GM21390 (cell line): ENCODE results near the gene UVSSA.
A peak's percentile ranks its signal among the peaks of the same experiment; 100 is the strongest.

Experiments
- ATAC-seq: cut with Tn5 transposase; IDR thresholded peaks from one replicate; pipeline ENCODE4 v1.9.1; 2021; ENCODE audit not compliant: unreplicated experiment

The UVSSA gene, protein sequence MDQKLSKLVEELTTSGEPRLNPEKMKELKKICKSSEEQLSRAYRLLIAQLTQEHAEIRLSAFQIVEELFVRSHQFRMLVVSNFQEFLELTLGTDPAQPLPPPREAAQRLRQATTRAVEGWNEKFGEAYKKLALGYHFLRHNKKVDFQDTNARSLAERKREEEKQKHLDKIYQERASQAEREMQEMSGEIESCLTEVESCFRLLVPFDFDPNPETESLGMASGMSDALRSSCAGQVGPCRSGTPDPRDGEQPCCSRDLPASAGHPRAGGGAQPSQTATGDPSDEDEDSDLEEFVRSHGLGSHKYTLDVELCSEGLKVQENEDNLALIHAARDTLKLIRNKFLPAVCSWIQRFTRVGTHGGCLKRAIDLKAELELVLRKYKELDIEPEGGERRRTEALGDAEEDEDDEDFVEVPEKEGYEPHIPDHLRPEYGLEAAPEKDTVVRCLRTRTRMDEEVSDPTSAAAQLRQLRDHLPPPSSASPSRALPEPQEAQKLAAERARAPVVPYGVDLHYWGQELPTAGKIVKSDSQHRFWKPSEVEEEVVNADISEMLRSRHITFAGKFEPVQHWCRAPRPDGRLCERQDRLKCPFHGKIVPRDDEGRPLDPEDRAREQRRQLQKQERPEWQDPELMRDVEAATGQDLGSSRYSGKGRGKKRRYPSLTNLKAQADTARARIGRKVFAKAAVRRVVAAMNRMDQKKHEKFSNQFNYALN

DNA sequence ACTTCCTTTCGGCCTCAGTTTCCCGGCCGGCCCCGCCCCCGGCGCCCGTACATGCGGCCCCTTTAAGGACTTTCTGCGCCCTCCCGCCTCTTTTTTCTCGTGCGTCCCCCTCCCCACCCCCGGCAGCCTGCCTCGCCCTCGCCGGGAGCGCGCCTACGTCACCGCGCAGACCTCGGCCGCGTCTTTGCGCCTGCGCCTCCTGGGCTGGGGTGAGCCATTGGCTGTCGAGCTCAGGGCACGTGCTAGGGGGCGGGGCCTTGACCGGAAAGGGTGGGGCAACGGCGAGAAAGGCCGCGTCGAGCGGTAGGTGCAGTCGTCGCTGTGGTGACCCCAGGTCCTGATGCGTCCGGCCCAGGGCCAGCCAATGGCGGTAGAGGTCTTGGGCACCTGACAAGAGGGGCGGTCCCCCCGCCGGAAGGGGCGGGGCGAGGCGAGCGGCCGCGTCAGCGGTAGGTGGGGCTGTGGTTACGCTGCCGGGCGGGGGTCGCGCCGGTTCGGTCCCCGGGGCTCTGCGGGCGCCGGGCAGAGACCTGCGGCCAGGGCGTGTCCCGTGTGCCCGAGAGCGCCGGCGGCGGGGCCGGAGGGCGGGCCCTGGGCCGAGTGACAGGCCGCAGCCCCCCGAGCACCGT, at the start of gene UVSSA:
UVSSA (plus strand) TSS at position 428 of the 629 bp plus-strand sequence. CDS start 884 bp downstream, outside the sequence.
- peak; percentile 91 for ATAC-seq

DNA sequence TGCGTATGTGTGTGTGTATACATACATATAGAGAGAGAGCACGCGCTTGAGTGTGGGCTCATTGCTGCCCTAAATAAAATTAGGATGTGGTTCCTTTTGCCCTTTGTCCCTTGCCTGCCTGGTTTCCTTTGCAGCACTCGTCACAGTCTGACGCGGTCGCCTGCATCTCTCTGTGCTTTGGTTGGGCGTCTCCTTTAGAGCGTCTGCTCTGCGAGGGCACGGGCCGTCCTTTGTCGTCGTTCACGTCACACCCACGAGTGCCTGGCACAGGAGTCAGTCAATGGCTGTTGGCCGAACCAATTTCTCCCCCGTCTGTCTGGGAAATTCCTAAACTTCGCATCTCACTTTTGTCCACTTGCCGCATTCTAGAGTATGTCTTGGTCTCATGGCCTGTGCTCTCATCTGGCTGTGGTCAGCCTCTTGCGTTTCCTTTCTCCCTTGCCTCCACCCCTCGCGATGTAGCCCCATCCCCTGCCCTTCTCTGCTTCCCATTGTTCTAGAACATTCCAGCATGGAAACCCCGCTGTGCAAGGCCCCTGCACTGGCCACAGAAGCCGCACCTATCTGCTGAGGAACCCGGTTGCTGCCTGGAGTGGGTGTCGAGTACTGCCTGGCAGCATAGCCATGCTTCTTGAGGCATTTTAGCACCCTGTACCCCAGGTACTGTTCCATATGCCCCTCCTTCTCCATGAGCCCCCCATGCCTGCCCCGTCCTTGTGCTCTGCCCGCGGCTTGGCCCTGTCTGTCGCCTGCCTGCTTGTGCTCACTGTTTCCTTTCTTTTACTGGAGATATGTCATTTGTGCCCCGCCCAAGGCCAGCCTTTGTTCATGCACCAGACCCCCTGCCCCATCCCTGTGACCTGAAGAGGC, 49.3 kb upstream of the UVSSA start:
- no peak for ATAC-seq

DNA sequence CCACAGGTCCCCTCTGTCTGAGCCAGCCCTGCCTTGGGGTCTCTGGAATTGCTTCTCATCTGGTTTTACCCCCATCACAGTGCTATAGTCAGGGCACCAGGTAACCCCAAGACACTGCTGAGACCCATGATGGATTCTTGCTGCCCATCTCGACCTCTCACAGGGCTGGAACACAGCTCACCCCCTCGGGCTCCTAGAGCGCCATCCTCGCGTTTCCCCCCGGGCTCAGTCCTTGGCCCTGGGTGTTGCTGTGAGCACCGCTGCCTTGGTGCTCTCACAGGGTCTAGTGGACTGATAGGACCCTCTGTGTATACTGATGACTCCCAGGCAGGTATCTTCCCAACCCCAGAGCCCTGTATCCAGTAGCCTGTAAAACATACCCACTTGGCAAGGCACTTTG, 48.5 kb upstream of the UVSSA start:
- ATAC-seq: no peak

DNA sequence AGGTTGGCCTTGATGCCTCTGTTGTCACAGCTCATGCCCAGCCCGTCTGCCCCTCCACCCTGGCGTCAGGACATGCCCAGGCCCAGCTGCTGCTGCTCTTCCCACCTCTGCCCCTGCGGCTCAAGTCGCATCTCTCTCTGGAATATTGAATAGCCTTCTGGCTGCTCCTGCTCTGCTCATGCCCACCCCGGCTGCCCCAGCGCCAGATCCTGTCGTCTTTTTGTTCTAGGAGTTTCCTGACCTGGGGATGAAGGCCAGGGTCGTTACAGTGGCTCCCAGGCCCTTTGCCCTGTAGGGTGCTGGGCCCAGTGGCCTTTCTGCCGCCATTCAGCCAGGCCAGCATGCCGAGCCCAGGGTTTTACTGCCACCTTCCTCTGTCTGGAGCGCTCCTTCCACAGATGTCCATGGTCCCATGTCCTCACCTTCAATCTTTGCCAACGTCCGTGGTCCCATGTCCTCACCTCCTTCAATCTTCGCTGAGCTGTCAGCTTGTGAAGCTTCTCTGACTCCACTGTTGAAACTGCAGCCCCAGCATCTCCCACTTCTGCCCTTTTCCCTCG, 47.6 kb upstream of the UVSSA start:
- no peak for ATAC-seq

DNA sequence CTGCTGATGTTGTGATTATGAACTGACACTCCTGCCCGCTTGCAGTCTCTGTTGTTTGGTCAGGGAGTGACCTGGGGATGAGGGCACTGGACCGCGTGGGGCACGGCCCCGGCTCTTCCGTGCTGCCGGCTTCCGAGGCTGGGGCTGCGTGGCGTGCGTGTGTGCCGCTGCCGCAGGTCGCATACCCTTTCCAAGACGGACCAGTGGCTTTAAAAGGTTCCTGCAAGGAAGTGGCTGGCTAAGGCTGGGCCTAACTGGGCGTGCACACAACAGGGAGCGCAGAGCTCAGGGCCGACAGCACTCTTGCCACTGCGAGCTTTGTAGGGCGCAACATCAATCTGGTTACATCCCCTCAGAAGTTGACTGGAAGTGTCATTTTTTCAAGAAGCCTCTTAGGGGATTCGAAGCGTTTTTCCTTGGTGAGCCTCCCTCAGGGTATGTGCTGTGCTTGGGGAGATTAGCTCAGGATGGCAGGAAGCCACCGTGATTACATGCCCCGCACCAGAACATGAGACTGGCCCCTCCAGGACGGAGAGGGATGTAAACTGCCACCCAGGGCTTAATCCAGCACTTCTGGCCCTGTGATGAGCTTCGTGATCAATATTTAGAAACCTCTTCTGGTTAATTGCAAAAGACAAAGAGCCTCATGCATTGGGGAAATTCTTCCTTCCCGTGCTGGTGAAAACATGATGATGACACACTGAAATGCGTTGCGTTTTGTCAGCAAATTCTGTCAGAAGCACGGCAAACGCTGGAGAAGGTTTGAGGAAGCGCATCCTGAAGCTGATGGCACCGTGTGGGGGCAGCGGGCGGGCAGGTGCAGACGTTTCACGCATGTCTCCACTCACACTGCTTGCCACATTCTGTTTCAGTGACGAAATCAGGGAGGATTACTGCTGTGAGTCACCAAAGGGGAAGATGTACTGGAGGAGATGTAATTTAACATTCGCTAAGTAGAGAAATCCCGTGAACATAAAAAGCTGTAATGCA, 46.2 kb upstream of the UVSSA start:
- no peak for ATAC-seq

DNA sequence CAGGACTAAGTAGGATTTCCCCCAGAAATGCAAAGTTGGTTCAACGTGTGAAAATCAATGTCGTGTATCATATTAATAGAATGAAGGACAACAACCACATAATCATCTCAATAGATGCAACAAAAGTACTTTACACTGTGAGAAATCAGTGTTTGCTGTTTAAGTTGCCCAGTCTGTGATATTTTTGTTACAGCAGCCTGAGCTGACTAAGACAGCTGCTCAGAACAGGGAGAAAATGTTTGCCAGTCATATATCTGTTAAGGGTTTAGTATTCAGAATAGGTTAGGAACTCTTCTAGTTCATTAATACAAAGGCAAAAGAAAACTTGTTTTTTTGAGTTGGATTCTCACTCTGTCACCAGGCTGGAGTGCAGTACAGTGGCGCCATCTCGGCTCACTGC, 44.8 kb upstream of the UVSSA start:
- no peak for ATAC-seq

DNA sequence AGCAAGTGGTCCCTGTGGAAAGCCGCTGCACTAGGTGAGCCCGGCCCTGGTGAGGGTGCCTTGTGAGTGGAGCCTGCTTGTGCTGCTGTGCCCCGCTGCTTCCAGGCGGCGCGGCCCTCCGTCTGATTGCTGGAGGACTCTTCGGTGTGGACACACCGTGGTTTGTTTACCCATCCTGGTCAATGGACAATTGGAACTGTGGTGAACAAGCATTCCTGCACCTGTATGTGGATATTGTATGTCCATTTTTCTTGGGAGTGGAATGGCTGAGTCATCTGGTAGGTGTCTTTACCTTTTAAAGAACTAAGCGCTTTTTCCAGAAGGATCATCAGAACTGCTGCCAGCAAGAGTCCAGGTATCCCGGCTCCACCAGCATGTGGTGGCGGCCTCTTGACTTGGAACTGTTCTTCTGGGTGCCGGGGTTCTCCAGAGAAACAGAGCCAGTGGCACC, 41.7 kb upstream of the UVSSA start:
- no peak for ATAC-seq

DNA sequence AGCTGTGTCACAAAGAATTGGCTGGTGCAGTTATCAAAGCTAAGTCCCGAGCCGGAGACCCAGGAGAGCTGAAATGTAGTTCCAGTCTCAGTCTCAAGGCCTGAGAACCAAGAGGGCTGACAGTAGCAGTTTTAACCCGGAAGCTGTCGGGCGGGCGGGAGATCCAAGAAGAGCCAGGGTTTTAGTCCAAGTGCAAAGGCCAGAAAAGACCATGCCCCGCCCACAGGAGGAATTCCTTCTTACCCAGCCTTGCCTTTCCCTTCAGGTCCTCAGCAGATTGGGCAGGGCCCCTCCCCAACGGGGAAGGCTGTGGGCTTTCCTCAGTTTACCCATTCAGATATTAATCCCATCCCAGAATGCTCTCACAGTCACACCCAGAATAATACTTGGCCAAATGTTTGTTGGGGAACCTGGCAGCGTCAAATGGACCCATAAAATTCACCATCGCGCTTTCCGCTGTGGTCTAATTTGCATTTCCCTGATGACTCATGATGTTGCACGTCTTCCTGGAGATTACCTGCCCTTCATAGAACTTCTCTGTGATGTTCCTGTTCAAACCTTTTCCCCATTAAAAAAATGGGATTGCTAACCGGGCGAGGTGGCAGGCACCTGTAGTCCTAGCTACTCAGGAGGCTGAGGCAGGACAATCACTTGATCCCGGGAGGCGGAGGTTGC, 41.1 kb upstream of the UVSSA start:
- ATAC-seq: no peak

DNA sequence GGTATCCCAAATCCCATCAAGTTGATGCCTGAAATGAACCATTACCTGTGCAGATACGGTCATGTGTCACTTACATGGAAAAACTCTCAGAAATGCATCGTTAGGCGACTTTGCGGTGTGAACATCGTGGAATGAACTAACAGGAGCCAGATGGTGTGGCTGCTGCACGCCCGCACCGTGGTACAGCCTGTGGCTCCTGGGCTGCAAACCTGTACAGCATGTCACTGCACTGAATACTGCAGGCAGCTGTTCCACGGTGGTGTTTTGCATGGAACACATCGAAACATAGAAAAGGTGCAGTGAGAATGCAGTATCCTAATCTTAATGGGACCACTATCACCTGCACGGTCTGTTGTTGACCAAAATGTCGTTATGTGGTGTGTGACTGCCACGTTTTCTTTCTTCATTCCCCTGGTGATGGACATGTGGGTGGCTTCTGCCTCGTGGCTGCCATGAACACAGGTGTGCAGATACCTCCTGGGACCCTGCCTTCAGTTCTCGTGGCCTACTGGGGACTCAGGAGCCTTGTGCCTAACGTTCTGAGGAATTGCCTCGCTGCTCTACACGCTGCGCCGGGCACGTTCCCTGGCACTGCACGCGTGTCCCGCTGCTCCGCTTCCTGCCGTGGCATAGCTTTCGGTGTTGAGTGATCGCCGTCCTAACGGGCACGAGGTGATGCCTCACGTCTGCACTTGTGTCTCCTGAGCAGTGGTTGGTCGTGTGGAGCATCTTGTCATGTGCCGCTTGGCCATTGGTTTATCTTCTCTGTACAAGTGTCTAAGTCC, 38.9 kb upstream of the UVSSA start:
- ATAC-seq: no peak

DNA sequence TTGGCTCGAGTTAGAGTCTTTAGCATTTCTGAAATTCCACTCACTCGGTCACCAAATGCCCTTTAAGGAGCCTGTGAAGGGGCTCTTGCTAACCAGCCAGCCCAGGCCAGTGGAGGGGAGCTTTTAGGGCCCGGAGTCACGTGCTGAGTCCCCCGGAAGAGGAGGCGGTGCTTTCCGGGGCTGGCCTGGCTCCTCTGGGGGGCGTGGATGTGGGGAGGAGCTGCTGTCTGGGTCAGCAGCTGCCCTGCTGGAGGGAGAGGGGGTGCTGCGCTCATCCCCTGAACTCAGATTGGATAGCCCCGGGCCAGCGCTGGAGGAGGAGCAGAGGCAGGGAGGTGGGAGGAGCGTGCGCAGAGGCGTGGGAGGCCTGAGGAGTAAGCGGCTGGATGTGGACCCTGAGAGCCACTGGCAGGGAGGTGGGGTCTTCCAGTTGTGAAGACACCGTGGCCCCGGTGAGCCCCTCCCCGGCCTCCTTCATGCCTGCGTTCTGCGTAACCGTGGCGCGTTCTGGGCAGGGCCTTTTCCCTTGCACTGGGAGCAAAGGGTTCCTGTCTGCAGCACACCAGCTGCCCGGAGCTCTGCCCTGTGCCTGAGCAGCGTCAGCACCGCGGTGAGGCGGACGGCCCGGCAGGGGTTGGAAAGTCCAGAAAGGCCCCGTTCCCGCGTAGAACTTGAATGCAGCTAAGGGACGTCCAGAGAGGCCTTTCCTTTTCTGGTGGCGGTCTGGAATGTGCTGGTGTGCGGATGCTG, 37.6 kb upstream of the UVSSA start:
- ATAC-seq: peak; percentile 67

DNA sequence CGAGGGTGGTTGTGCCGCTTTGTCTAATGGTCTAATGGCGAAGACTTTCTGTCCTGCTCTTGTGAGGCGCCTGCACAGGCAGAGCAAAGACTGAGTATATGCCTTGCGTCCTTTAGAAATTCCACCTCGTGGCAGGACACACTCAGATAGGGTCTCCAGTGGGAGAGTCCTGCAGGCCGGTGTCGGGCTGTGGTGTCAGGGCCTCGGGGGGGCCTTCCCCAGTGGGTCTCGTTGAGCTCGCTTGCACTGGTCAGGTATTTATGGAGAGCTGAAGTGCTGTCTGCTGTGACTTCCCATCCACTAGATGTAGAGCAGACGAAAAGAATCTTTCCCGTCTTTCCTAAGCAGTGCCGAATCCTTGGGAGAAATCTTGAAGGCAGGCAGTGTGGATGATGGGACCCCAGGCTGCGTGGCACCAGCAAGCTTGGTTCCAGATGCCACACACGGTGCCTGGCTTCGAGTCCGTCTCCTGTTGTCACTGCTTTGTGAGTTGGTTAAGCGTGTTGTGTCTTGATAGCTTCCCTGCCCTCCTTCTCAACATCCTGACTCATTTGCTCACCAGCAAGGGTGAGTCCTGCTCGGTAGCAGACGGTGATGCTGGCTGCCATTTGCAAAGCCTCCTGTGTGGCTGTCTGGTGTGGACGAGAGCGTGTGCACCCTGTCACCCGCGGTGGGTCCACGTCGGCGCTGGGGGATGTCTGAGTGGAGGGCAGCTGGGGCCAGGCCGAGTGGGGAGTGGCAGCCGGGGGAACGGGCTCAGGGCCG, 36.8 kb upstream of the UVSSA start:
- no peak for ATAC-seq

DNA sequence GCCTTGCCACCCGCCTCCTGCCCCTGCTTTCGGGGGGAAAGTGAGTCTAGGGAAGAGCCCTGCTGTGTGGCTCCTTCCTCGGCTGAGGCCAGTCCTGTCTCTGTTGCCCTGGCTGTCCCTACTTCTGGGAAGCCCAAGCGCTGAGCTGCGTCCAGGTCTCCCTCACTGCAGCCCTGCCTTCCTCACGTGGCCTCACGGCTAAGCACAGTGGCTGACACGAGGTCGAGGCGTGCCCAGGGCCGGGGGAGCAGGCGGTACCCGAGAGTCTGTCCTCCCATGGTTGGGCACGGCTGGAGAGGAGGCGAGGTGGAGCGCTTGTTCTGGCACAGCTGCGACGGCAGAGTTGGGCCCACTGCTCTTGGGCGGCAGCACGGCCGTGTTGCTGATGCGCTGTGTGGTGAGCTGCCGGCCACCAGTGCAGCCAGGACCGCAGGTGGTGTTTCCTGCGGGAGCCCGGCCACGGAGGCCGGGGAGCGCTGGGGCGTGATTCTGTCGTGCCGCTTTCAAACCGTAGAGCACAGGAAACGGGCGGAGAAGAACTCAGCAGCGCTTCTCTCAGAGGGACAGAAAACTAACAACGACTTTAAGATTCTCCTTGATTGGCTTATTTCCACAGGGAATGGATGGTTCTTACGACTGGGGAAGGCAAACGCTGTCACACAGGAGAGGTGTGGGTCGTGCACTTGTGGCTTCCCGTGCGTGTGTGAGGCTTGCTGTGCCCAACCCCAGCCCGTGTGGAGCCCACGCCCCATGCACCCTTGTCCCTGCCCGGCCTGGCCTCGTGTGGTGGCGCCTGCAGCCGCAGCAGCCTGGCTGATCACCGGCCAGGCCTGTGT, 36.0 kb upstream of the UVSSA start:
- ATAC-seq: no peak

DNA sequence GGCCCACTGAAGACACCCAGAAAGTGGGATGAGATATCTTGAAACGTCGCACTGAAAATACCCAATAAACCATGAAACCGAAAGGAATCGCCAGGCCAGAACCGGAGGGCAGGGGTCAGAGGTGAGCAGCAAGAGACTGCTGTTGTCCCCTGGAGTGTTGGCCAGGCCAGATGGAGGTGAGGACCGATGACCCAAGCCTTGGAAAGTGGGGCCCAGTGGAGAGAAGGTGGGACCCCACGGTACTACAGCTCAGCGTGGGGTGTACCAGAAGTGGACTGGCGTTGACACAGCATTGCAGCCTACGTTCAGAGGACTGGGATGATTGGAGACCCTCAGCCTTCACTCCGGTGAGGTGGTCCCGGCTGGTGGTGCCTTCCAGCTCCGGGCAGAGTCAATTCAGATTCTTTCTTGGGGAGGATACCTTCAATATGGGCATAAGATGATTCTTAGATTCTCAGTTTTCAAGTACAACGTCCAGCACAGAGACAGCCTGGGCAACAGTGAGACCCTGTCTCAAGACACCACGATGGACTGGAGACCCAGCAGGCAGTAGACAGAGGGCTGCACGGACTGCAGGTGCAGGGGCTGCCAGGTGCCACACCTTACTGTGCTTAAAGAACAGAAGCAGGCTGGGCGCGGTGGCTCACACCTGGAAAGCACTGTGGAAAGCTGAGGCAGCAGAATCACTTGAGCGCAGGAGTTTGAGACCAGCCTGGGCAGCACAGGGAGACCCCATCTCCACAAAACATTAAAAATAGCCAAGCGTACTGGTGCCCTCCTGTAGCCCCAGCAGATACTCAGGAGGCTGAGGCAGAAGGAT, 34.0 kb upstream of the UVSSA start:
- no peak for ATAC-seq

DNA sequence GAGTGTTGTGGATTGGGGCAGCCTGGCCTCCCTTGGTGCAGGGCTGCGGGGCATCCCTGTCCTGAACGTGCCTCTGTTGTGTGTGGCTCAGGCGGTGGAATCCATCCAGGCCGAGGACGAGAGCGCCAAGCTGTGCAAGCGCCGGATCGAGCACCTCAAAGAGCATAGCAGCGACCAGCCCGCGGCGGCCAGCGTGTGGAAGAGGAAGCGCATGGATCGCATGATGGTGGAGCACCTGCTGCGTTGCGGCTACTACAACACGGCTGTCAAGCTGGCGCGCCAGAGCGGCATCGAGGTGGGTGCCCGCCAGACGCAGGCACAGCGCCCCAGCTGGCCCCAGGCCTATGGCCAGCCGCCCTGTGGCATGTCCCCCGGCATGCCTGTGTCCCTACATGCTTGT, 31.7 kb upstream of the UVSSA start:
- no peak for ATAC-seq
